ENCODE measurements around the gene TLX1.

TLX1 gene

DNA sequence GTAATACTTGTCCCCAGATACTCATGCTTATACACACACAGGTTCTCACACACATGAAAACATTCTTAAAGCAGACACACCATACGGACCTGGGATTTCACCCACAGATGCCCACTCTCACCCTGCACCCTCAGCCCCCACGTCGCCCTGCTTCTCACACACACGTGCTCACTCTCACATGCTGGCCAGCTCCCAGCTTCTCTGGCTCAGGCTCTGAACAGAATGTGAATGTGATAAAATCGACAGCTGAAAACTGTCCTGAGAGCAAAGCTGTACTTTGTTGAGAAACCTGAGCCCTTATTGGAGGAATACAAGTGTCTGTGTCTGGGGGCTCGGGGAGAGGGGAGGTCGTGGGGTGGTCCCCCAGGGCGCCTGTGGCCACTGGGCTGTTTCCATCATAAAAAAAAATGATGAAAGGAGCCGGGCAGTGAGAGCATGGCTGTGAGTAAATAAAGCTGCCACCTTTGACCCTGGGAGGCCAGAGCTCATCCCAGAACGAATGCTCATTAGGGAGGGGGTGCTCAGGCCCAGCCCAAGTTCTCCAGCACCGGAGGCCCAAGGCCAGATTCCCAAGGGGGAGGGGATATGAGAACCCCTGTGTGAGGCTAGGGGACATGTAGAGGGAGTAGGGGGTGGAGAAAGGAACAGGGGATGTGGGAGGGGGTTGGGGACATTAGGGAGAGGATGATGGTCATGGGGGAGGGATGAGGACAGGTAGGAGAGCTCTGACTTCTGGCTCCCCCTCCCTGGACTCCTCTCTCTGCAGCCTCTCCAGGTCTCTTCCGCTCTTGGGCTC, 18.1 kb upstream of the TLX1 start:
- DNase-seq (ENCODE audit: low spot score) = no peak

DNA sequence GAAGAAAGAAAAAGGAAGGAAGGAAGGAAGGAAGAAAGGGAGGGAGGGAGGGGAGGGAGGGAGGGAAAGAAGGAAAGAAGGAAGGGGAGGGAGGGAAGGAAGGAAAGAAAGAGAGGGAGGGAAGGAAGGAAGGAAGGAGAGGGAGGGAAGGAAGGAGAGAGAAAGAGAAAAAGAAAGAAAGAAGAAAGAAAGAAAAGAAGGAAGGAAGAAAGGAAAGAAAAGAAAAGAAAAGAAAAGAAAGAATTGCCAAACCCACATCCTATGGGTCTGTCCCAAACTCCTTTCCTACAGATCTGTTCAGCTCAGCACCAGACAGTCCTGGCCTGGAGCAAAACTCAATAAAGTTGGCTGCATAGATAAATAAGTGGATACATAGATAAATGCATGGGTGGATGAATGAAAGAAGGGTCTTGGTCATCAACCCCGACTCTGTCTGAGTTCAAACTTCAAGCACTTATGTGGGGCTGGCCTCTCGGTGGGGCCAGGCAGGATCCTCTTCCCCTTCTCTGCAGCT, 17.2 kb upstream of the TLX1 start:
- DNase-seq (ENCODE audit: low spot score) = no peak

DNA sequence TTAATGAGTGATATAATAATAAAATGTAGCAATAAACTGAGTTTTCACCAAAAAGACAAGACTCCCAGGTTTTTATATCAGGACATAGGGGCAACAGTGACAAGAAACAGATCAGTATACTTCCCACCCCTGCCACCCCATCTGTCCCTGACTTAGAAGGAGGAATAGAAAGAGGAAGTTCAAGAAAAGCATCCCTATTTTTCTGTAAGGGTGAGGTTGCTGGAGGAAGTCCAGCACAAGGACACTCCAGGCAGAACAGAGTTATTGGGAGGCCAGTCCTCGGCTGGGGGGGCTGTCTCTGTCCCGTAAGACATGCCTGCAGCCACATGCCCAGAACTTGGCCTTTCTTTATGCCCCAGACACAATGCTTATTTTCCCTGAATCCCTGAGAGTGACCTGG, 16.5 kb upstream of the TLX1 start:
- DNase-seq (ENCODE audit: low spot score) = no peak

DNA sequence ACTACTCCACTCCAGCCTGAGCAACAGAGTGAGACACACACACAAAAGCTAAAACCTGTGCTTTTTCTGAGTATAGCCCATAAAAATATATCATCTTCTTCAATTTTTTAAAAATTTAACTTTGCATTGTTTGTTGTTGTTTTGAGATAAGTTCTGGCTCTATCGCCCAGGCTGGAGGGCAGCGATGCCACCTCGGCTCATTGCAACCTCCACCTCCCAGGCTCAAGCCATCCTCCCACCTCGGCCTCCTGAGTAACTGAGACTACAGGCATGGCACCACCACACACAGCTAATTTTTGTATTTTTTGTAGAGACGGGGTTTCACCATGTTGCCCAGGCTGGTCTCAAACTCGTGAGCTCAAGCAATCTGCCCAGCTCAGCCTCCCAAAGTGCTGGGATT, 14.3 kb upstream of the TLX1 start:
- no peak for DNase-seq (ENCODE audit: low spot score)

DNA sequence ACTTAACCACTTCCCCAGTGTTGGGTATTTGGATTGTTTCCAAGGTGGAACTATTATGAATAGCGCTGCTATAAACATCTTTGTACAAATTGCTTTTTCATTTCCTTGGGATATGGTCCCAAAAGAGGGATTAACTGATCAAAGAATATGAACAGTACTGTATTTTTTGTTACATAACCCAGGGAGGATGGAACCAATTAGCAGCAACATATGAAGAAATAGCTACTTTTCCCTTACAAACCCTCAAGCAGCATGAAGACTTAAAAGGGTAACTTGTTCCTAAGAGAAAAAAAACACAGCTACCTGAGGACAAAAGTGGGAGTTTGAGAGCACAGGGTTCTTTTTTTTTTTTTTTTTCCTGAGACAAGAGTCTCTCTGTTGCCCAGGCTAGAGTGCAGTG, 13.1 kb upstream of the TLX1 start:
- no peak for DNase-seq (ENCODE audit: low spot score)

DNA sequence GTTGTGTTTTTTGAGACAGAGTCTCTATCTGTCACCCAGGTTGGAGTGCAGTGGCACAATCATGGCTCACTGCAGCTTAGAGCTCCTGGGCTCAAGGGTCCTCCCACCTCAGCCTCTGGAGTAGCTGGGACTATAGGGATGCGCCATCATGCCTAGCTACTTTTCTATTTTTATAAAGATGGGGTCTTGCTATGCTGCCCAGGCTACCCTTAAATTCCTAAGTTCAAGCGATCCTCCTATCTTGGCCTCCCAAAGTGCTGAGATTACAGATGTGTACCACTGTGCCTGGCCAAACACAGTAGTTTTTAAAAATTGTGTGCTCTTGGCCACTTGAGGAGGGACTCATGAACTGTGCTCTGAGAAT, 10.6 kb upstream of the TLX1 start:
- no peak for DNase-seq (ENCODE audit: low spot score)

DNA sequence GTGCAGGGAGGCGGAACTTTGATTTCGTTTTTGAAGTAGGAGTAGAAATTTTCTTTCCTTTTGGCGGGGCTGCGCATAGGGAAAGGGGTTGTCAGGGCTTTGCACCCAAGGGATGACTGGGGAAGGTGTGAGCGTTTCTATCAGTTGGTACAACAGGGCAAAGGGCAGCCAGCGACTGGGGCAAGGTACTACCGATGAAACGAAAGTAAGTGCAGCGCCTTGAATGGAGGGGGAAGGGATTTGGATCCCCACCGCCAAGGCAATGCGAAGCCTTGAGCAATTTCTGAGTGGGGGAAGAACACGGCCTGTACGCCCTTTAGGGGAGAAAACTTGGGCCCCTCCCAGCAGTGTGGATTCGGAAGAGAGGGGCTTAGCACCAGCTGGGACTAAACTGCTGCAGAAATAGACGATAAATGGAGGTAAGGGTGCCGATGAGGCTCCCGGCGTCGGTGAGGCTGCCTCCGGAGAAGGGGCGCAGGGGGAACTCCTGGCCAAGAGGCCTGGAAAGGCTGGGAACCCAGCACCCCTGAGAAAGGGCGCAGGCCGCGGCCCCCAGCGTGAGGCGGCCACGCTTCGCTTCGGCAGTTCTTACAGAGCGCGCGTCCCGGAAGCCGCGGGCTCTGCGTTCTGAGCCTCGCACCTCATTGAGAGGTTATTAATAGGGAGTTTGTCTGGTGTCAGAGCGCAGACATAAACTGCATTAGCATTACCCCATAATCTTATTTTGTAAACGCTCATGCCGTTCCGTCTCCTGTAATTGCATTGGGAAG, 10.0 kb upstream of the TLX1 start:
- no peak for DNase-seq (ENCODE audit: low spot score)

DNA sequence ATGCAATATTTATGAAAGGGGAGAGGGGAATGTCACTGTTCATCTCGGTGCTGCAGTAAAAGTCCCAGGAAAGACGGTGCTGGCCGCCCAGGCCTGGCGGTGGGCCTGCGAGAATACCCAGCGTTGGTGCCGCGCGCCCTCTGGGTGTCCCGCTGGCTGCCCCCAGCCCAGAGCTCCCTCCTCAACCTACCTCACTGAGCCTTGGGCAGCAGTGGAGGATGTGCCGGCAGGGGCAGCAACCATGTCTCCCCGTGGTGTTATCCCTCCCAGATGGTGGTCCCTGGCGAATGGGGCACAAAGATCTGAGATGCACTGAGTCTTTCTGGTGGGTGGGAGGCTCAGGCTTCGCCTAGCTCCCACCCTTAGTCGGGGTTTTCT, 9.5 kb upstream of the TLX1 start:
- DNase-seq (ENCODE audit: low spot score) = no peak

DNA sequence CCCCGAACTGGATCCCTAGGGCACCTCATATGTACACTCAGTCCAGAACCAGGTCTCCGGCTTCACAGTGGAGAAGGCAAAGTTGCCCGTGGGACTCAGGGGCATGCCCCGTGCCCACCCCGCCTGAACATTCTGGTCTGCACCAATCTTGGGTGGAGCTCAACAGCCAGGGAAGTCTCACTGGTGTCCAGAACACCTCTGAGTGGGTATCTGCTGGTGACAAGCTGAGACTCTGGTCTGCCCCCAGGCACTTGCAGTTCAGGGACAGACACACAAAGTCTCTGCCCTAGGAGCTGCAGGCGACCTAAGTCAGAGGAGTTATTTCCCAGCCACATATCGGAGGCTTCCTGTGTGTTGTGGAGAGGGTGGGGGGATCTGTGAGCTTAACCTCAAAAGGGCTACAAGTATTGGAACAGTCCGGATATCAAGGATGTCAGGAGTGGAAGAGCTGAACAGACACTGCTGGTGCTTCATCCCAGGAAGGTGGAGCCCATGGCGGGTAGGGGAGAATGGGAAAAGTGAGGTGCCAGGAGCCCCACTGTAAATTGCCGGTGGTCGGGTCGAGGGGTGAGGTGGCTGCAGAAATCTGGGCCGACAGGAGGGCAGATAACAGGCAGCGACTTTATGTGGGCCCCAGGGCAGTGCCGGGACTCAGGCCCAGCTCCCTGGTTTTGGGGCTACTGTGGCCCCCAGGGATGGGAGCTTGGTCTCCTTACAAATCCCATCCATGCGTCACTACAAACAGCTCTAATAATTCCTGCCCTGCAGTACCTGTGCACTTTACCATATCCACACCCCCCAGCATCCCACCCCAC, 8.6 kb upstream of the TLX1 start:
- no peak for DNase-seq (ENCODE audit: low spot score)

DNA sequence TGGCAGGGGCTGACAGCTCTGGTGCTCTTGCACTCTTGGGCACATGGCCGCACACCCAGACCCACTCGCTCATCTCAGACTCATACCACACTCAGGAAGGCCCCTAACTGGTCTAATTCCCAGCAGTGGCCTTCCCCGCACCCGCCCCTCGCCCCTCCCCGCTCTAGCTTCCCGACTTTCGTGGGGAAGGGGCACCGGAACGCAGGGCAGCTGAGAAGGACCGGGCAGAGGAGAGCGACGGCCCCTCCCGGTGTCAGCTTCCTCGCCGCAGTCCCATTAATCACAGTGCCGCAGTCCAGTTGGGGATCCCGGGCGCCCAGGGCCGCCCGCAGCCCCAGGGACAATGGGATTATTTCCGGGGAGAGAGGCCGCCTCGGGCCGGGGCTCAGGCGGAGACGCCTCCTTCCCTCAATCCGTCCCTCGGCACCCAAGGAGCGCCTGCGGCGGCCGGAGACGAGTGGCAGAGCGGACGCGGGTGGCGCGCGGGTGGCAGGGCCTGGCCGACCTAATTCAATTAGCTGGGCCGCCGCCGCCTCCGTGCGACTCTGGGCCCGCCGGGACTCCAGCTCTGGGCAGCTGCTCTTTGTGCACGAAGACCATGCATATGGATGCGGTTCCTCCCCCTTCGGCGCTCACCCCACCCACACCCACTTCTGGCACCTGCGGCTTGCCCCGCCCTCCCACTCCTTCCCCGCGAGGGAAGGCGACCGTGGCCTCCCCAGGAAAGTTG, 7.8 kb upstream of the TLX1 start:
- peak; percentile 13 for DNase-seq (ENCODE audit: low spot score)

DNA sequence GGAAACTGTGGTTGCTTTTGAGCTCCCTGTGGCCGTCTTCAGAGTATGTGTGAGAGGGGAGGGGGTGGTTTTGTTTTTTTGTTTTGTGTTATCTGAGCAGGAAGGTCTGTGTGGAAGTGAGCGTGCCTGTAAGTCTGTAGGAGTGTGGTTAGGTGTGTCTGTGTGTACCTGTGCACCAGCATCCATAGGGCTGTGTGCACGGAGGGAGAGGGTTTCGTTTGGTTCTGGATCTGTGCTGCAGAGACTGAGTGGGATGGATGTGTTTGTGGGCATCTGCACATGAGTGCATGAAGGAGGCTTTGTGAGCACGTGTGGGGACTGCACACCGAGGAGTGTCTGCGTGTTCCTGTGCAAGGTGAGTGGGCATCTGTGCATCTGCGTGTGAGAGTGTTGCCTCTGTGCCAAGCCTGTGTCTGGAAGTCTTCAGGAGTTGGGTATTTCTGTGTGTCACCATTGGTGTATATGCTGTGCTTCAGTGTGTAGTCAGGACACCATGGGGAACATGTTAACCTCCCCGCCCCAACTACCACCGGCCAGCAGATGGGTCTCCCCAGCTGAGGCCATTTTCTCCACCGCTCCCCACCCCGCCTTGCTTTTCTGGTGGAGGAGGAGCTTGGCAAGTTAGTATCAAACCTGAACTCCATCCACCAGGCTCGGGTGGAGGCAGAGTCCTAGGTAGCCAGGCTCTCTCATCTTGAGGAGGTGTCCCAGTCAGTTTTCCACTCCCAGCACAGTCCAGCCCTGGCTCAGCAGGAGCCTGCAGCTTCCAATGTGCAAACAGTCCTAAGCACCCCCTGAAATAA, 7.1 kb upstream of the TLX1 start:
- DNase-seq (ENCODE audit: low spot score) = peak; percentile 12

DNA sequence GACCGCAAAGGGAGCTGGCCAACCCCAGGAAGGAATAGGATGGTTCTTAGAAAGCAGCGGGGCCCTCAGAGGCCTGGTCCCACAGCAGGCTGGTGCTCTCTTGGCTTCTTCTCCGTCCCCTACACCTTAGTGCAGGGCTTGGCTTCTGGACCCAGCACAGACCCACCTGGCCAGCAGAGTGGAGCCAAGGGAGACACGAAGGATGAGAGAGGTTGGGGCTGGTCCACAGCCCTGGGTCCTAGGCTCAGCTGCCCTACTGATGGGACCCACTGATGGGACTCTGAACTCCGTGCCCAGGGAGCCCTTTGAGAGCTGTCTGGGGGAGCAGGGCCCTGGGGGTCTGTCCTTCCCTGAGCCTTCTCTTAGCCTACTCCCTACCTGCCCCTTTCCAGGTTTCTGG, 6.2 kb upstream of the TLX1 start:
- DNase-seq (ENCODE audit: low spot score) = no peak

DNA sequence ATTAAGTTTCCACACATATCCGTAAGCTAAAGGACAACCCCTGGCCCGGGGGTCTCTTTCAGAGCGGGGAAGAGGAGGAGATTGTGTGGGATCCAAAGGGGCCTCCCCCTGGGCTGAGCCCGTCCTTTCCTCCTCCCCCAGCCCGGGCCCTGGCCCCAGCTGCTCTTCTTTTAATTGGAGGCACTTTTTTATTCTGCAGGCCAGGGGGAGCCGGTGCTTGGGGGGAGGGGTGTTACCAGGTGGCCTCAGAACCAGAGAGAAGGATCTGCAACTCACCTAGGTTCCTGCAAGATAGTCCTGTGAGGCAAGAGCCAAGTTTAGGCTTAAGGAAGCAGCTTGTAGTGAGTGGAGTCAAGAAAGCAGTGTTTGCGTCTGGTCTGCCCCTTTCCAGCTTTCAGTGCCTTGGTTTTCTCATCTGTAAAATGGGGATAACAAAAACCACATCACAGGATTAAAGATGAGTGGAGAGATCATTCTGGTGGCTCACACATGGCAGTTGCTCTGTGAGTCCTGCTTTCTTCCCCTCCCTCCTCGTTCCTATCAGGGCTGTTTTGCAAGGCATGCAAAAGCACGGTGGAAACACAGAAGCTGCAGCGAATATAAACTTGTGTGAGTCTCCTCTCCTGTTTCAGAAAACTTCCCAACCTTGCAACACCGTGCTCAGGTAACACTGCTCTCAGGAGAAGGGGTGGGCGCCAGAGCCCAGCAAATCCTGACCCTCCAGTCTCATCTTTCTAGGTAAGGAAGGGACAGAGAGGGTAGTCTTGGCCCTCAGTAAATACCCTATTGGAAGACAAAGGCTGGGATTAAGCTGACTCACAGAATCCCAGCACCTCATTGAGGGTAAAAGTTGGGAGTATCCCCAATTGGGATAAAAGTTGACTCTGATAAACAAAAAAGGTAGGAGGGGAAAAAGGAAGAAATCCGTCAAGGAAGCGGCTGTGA, 4.1 kb upstream of the TLX1 start:
- no peak for DNase-seq (ENCODE audit: low spot score)

DNA sequence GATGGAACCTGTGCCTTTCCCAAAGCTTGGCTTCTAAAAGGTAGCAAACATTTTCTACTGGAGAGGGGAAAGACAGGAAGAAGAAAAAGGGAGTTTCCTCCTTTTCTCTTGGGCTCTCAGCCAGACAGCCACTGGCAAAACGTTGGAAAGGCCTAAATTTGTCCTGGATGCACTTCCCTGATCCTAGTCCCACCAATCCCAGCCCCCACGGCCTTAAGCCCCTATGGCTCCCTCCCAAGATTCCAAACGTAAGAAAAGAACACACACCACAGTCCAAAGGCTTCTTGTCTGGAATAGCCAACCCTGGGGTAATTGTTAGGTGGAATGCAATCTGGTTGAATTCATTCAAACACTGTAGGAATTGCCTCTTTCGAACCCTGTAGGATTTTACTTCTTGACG, 959 bp upstream of the TLX1 start:
- no peak for DNase-seq (ENCODE audit: low spot score)

DNA sequence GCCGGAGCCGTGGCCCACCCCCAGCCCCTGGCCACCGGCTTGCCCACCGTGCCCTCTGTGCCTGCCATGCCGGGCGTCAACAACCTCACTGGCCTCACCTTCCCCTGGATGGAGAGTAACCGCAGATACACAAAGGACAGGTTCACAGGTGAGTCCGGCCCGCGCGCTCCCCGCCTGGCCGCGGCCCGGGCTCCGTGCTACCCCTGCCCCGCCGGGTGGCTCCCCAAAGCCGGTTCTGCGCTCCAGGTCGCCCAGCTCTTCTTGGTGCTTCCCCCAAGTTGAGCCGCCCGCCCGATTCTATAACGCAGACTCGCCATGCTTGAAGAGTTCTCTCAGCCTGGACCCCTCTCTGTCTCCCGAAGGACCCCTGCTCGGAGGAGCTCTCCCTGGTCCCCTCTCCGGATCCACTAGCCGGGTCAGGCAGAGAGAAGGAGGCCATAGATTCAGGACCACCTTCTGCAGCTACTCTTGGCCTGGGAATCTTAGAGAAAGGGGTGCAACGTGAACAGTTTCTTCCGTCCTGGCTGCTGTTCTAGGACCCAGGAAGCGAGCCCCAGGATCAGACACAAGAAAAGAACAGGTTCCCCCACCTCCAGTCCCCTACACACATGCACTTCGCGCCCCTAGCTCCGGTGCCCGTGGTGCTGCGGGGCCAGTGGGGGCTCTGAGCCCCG, 999 bp downstream of the TLX1 start:
- DNase-seq (ENCODE audit: low spot score) = no peak

DNA sequence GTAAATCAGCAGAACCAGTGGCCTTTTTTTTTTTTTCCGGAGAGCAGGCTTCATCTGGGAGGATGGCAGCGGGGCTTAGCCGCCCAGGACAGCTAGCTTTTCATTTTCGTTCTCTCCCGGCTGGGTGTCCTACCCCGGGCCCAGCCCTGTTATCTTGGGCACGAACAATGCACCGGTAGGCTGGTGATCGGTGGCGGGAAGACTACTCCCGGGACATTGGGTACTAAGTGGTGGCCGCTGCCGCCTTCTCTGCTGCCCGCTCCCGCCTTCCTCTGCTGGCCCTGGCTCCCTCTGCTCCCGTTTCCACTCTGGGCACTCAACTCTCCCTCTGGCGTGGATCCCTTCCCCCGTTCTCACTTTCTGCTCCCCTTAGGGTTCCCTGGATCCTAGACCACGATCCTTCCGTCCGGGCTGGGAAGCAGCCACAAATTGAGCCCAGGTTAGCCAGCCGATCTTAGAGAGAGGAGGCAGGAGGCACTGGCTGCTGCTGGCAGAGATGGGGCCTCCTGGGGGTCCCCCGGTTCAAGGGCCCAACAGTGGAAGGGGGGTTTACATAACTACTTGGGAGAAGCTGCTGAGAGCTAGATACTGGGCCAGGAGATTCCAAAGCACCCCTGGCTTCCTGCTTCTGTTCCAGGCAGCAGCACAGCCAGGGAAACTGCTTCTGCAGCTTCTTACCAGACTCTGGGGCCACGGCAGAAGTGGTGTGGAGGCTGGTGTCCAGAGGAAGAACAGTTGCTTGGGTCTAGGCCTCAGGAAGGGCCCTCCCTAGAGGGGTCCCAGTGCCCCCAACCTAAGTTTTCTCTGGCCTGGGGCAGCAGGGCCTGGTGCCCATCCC, 1.8 kb downstream of the TLX1 start:
- no peak for DNase-seq (ENCODE audit: low spot score)

DNA sequence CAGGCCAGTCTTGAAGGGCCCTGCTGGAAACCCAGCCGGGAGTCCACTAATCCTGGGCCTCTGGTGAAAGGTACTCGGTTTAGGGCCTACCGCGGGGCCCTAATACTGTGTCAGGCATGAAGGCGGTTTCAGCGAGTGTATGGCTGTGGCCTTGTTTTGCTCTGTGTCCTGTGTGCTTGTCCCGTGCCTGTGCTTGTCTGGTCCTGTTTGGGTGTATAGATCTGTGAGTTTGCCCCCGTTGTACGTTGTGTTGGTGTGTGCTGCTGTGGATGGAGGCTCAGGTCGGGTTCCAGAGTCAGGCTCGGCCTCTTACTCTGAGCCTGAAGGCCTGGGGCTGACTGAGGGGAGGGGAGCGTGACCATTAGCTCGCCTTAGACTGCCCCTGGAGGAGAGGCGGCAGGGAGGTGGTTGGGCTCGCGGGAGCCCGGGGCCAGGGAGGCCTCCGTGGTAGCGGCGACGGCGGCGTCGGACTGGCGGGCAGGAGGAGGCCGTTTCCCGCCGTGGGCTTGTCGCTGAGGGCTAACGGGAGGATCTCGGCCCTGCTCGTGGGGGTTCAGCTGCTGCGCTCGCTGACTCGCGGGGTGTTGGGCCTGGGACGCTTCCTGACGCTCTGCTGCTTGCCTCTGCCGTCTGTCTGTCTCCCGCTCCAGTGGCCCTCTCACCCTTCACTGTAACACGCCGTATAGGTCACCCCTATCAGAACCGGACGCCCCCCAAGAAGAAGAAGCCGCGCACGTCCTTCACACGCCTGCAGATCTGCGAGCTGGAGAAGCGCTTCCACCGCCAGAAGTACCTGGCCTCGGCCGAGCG, 2.6 kb downstream of the TLX1 start:
- no peak for DNase-seq (ENCODE audit: low spot score)

All from SW480 (cell line).